OCI-M1 (cell line): ENCODE measurements around the gene ALOX12B.
"Not testable (repeated sequence)": the region's sequence is repeated elsewhere in the genome, so short reads cannot be mapped to it uniquely, and the experiment has no call there.

Experiments
- DNase-seq: peaks from one replicate; lab custom pipeline; 2025; lab: John Stamatoyannopoulos, UW

Gene ALOX12B

DNA sequence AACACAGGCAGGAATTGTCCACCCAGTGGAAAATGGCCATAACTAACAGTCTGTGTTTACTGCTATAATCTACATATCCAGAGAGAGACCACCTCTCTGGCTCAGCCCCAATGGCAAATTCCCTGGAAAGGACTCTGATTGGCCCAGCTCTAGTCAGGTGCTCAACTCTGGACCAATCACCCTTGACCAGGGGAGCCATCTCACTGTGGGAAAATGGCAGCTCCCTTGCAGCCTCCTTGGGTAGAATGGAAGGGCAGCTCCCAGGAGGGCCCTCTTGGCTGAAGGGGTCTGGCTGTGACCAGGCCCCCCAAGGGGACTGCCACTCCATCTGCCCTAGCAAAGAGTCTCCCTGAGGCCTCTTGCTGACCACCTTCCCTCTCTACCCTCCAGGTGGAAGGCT is 45.5 kb downstream of the ALOX12B start:
- DNase-seq, result no peak

DNA sequence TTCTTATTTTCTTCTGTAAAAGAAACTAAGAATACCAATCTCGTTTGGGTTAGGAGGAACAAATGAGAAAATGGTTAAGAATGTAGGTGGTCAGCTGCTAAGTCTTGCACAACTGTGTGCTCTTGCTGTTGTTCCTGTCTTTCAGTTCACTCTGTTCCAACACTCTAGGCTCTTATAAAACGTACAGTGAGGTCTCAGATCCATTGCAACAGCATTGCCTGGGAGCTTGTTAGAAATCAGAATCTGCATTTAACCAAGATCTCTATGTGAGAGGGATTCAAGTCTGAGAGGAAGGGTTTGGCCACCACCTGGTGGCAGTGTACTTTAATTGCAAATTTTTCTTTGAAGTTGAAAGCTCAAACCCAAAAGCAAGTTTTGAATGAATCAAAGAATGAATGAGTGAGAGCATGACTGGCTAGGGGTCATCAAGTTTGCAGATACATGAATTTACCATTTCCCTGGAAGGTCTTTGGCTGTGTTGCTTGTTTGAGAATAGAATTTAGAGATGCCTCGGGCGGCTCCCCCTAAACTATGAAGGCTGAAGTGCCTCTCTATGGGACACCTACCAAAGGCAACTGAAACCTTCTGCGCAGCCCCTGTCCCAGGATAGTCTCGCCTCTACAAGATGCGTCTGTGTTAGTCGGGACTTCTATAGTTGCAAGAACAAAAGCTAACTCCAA is 46.1 kb downstream of the ALOX12B start:
- peak; percentile 88 for DNase-seq

DNA sequence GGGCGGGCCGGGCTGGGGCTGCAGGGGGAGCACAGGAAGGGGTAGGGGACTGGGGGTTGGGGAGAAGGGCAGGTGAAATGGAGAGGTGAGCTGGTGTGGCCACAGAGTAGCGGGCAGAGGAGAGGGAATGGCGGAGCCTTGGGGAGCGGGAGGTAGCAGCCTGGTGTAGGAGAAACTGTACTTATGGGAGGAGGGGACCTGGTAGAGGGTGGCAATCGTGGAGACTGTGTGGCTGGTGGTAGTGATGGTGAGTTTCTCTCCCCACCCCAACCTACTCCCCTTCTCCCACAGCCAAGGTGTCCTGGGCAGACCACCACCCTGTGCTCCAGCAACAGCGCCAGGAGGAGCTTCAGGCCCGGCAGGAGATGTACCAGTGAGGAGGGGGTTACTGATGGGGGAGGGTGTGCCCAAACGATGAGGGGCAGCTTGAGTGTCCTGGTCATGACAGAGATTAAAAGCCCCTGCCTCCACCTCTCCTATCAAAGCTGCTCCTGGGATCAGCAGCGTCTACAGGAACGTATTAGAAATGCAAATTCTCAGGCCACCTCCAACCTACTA is 47.8 kb downstream of the ALOX12B start:
- no peak for DNase-seq

DNA sequence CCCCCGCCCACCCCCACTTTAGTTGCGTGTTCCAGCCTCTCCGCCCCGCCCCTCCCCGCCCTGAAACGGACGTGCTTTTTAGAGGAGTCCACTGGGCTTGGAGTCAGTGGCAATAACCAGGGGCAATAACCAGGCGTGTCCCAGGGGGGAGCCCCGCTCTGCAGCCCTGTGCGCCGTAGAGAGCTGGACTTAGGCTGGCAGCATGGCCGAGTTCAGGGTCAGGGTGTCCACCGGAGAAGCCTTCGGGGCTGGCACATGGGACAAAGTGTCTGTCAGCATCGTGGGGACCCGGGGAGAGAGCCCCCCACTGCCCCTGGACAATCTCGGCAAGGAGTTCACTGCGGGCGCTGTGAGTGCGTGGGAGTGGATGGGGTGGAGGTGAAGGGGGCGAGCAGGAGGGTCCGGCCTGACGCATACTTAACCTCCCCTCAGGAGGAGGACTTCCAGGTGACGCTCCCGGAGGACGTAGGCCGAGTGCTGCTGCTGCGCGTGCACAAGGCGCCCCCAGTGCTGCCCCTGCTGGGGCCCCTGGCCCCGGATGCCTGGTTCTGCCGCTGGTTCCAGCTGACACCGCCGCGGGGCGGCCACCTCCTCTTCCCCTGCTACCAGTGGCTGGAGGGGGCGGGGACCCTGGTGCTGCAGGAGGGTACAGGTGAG is 48.4 kb downstream of the ALOX12B start, which contains the start of gene ALOX15B:
Gene ALOX15B, plus strand, starts transcription at position 106 of the 657 bp plus-strand sequence. Its CDS starts 97 bp downstream, at position 203.
- no peak for DNase-seq

DNA sequence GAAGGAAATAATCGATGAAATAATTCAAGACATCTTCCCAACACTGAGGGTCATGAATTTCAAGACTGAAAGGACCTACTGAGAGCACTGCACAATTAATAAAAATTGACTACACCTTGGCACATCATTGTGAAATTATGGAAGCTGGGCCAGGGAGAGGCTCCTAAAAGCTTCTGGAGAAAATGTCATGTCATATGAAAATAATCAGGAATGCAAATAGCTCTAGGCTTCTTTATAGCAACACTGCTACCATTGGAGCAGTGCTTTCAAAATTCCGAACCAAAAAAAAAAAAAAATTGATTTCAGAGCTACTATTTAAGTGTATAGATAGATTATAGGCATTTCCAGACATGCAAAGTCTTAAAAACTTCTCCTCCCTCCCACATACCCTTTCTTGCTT is 55.1 kb downstream of the ALOX12B start:
- no peak for DNase-seq

DNA sequence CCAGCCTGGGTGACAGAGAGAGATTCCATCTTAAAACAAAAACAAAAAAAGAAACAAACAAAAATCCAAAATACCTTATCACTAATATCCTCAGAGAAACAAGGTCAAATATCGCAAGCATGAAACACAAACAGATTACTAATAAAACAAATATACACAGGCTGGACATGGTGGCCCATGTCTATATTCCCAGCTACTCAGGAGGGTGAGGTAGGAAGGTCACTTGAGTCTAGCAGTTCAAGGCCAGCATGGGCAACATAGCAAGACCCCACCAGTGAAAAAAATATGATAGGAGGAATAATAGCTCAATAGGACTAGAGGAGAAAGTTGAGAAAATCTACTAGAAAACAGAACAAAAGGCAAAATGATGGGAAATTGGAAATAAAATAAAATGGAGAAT is 55.6 kb downstream of the ALOX12B start:
- no peak for DNase-seq

DNA sequence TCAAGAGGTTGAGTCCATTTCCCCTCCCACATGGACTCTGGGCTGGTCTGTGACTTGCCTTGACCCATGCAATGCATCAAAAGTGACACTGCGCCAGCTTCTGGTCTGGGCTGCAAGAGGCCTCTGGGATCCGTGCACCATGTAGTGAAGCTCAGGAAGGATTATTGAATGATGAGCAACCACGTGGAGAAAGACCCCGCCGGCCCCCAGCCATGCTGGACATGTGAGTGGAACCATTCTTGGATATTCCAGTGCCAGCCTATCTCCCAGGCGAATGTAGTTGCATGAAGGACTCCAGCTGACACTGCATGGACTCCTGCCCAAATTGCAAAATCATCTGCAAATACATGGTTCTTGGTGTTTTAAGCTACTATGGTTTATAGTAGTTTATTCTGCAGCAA is 56.3 kb downstream of the ALOX12B start:
- DNase-seq, result no peak

DNA sequence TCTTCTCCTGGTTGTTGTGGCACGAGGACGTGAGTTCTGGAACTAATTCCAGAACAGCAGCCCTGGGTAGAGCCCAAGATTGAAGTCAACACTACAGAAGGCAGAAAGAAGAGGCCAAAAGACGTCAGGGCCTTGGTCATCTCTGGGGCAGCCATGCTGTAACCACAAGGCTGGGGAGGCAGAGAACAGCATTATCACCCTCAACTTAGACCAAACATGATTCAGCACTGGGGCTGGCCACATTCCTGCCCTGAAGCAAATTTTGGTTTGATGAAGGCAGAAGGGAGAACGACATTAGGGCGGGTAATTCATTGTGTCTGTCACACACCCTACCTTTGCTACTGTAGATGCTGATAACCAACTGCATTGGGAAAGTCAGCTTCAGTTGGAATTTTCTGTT is 58.4 kb downstream of the ALOX12B start:
- peak; percentile 75 for DNase-seq

DNA sequence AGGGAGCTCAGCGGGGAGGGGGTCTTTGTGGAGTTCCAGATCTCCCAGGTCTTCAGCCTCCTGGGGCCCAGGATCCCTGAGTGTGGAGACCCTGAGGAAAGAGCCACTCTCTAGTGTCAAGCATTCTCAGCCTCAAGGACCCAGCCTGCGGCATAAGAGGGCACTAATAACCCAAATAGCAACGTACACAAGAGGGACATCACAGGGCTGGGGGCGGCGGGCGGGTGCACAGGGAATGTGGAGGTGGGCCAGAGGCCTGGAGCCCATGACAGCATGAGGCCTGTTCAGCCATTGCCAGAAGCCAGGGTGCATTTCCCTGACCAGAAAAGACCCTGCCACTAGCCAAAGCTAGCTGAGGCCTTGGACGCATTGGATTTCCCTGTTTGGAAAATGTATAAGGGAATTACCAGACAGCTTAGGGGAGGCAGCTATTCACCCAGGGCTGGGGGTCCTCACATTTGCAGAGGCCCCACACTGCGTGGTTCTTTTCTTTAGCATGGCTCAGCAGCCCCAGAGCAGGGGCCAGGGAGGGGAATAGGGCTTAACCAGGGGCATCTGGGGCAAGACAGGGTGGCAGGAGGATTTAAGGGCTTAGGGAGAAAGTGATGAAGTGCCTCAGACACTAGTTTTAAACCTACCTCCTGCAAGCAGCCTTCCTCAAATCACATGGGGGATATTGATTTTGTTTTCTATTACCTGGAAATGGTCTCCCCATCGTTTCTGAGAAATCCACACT is 62.2 kb downstream of the ALOX12B start:
- no peak for DNase-seq

DNA sequence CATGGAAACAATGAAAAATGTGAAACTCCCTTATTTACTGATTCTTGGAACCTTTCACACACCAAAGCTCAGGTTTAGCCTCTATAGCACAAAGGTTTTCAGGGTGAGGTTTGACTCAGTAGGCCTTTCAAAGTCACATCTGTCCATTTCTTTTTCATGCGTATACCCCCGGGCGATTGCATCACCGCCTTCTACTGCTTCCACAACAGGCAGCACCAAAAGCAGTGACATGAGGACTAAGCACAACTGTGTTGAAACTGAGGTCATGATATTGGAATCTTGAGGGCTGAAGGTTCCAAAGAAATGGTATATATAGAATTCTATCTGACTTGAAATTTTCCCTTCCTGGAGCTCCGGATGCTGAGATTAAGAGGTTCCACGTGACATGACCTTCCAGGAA is 63.4 kb downstream of the ALOX12B start:
- not testable (repeated sequence) for DNase-seq
